Stimulated activated CD4-positive, alpha-beta T cell treated with anti-CD3 and anti-CD28 coated beads, Interleukin-12 subunit alpha, Interleukin-12 subunit beta, amount 100 ng/mL, for 24 hours (primary cell): ENCODE measurements around the gene TGFBR2.

Source experiments
- DNase-seq, 2 experiments: peaks; one replicate each; pipeline ENCODE4 v3.0.0-alpha.2; 2020; ENCODE audit warnings: low read depth in 2 of 2

Gene TGFBR2

DNA sequence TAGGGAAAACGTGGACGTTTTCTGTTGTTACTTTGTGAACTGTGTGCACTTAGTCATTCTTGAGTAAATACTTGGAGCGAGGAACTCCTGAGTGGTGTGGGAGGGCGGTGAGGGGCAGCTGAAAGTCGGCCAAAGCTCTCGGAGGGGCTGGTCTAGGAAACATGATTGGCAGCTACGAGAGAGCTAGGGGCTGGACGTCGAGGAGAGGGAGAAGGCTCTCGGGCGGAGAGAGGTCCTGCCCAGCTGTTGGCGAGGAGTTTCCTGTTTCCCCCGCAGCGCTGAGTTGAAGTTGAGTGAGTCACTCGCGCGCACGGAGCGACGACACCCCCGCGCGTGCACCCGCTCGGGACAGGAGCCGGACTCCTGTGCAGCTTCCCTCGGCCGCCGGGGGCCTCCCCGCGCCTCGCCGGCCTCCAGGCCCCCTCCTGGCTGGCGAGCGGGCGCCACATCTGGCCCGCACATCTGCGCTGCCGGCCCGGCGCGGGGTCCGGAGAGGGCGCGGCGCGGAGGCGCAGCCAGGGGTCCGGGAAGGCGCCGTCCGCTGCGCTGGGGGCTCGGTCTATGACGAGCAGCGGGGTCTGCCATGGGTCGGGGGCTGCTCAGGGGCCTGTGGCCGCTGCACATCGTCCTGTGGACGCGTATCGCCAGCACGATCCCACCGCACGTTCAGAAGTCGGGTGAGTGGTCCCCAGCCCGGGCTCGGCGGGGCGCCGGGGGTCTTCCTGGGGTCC, at the start of gene TGFBR2:
TGFBR2 (plus strand) TSS at position 301 of the 731 bp plus-strand sequence; CDS start at position 584, 283 bp downstream.
- peak; percentile 80 to 81 for DNase-seq

DNA sequence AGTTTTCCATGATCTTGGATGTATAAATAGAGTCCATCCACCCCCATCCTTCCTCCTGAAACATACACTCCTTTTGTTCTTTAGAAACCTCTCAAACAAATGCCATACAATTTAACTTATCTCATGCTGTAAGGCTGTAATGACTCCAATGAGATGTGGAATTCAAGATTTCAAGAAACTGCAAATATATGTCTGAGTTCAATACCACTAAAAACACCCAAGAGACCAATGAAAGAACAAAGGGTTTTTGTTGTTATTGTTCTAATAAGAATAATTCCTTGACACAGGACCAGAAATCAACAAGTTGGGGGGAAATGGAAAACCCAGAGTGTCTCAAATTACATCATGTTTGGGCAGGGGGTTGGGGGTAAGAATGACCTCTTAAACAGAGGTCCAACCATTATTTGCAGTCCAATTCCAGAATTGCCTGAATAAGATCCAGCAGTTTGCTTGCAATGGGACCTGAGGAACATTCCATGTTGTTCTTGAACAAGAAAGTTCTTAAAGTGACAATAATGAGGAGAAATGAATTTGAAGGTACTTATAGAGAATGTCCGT, 48.6 kb upstream of the TGFBR2 start:
- DNase-seq, result no peak

DNA sequence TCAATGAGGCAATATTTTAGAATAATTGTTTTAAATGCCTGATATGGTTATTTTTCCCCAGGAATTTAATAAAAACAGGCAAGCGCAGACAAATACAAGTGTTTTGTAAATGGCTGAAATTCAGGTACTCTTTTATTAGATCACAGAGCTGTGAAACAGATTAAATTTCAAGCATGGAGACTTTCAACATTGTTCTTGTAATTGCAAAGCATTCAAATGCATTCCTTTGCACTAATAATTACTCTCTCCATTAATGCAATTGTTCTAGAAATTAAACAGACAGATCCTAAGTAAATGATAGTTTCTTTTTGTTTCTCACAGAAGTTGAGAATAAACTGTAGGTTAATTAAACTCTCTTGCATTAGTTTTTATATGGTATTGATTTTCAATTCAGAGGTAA, 42.4 kb upstream of the TGFBR2 start:
- DNase-seq, result no peak

DNA sequence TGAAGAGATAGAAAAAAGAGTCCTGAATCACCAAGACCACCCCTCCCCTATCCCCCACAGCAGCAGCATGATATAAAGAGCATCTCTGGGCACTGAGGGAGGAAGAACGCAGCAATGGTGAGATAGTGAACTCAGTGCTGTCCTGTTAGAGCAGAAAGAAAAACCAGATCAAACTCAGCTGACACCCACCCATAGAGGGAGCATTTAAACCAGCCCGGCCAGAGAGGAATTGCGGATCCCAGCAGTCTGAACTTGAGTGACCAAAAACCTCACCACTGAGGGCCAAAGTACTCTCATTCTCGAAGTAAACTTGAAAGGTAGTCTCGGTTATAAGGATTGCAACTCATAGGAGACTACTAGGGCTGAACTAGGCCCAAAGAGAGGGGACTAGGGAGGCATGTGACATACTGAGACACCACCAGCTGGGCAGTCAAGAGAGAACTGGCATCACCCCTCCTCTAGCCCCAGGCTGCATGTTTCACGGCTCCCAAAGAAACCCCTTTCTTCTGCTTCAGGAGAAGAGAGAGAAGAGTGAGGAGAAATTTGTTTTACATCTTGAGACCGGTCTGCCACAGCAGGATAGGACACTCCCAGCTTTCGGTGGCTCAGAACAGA, 39.2 kb upstream of the TGFBR2 start:
- DNase-seq, result no peak

DNA sequence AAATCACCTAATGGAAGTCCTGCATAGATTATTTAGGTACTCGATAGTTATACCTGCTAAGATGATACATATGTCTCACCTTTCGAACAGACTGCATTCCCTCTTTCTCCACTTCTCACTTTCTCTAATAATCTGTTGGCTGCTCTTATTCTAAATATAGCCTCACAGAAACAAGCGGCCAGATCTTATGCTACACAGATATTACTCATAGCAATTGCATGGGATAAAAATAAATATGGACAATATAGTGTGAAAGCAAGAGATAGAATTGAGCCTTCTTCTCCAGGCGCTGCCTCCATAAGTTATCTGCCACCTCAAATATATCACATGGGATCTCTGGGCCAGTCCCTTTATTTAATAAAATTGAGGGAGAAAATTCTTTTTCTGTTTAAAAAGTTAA, 29.5 kb upstream of the TGFBR2 start:
- DNase-seq, result no peak

- DNase-seq, result no peak
Observed at GRCh38 chr3:30577788-30578187, 28.6 kb upstream of the TGFBR2 start.

DNA sequence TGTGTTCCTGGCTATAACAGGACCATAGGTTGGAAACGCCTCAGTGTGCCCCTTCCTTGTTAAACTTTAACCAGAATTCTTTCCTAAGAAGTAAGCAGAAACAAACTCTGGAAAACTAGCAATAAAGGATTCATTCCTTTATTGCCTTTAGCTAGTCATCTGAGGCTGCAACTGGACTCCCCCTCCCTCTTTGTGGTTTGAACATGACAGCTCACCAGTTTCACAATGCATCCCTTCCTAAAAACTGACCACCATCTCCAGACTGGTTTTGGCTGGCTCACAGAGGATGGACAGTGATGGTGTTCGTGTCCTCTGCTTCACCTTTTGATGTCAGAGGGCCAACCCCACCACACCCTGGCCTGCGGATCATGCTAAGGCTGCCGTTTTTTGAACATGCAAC, 27.9 kb upstream of the TGFBR2 start:
- no peak for DNase-seq

DNA sequence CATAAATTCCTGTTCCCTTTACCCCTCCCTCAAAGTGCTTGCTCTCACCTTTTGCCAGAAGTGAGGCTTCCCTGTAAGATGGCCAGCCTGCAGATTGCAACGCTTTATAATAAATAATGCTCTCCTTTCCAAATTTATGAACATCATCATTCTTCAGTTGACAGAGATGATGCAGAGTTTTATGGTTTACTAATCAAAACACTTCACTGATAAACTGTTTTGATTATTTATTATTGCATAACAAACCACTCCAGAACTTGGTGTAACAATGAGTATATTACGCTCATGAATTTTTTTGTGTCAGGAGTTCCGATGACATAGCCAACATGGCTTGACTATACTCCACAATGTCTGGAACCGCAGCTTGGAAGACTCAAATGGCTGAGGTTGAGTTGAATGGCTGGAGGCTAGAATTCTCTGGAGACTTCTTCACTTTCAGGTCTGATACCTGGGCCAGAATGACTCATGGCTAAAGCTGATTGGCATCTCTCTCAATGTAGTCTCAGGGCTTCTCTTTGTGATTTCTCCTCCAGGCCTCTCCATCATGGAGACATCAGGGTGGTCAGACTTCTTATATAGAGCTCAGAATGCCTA, 27.3 kb upstream of the TGFBR2 start:
- DNase-seq, result no peak

DNA sequence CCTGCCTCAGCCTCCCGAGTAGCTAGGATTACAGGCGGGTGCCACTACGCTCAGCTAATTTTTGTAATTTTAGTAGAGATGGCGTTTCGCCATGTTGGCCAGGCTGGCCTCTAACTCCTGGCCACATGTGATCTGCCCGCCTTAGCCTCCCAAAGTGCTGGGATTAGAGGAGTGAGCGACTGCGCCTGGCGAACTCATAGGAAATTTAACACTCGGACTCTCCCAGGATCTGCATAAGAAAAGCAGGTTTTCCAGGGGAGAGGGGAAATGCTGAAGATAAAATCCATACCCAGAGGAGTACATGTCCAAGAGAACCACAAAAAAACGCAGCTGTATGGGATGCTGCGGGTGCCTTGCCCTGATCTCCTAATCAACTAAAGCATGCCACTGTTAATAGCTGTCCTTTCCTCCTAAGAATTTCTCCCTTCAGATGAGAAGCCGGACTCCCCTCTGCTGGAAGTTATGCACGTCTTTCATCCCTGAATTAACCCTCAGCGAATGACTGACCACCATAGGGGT, 25.3 kb upstream of the TGFBR2 start:
- DNase-seq, result no peak

GRCh38 chr3:30581982-30582381, 24.4 kb upstream of the TGFBR2 start:
- DNase-seq, result no peak

GRCh38 chr3:30583973-30584372, 22.4 kb upstream of the TGFBR2 start:
- DNase-seq, result no peak

GRCh38 chr3:30585654-30586053, 20.7 kb upstream of the TGFBR2 start:
- no peak for DNase-seq

DNA sequence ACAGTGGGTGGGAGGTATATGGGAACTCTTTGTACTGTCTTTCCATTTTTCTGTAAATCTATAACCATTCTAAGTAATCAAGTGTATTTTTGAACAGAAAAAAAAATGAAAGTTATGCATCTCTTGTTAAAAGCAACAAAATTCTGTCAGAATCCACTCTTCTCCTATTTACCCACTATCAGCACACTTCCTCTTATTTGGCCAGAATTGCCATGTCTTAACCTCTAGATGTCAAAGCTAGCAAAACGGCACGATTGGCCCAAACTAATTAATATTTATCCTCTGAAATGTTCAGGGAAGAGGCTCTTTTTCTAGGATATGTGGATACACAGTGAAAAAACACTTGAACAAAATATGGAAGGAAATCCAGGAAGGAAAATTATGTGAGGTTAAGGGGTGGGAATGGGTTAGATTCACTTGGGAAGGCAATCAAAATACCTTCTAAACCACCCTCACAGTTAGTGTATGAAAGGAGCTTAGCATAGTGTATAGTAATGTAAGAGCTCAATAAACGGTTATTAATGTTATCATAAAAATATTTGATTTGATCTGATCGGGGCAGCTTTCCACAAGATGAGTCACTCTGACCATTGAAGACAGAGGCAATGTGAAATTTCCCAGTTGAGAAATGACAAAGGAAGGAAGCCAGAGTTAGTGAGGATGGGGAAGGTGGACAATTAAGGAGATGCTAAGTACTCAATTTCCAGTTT, 20.1 kb upstream of the TGFBR2 start:
- DNase-seq, result no peak

GRCh38 chr3:30586806-30587486, 19.5 kb upstream of the TGFBR2 start:
- DNase-seq, result no peak

- DNase-seq, result no peak
Observed at GRCh38 chr3:30587904-30588303, 18.5 kb upstream of the TGFBR2 start.

DNA sequence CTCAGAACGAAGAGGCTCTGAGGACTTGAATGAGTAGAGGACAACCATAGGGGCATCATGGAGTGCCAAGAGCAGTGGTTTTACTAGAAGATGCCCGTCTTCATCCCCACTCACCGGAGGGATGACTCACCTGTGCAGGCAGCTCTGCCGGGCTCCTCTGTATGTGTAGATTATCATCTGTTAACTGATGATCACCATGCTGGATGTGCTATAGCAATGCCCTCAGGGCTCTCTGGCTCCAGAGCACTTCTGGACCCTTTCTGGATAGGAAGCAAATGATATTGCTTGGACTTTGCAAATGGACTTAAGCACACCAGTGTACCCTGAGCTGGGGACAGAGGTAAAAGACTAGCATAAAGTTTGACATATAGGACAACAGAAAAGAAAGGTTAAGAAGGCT, 10.2 kb upstream of the TGFBR2 start:
- DNase-seq, result no peak

DNA sequence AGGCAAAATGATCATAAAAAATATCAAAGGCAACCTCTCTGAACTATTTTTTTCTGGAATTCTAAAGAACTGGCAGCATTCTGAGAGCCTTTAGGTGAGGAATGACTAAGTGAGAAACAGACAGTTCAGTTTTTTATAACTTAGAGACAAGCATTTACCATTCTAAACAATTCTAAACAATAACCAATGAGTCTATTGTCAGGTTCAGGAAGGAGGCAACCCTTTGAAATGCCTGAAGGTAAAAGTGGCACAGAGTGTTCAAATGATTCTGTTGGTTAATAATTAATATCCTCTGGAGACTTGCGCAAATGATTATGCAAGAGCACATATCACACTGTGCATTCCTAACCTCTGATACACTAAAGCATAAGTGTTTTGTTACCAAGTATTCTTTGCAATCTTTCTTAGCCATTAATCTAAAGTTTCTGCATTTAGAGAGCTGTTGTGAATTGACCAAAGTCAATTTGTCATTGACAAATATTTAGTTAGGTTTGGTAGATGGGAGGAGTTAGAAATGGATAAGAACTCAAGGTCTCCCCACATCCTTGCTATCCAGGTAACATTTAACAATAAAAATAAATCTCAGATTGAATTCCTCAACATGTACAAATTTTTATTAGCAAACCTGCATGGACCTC, 9.2 kb upstream of the TGFBR2 start:
- DNase-seq, result no peak

DNA sequence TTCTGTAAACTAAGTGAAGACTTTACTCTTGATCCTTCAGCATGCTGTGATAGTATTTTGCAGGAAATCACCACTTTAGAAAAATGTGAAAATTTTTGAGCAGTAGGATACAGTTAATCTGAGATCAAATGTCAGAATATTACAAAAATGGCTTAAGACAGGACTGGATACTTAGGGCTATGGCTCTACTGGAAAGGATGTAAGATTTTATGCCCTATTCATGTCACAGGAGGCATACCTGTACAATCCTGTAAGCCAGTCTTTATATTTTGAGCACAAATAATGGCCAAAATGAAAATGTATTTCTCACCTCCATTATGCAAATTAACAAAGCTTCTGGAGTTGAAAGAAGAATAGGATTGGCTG, 8.6 kb upstream of the TGFBR2 start:
- DNase-seq, result no peak

DNA sequence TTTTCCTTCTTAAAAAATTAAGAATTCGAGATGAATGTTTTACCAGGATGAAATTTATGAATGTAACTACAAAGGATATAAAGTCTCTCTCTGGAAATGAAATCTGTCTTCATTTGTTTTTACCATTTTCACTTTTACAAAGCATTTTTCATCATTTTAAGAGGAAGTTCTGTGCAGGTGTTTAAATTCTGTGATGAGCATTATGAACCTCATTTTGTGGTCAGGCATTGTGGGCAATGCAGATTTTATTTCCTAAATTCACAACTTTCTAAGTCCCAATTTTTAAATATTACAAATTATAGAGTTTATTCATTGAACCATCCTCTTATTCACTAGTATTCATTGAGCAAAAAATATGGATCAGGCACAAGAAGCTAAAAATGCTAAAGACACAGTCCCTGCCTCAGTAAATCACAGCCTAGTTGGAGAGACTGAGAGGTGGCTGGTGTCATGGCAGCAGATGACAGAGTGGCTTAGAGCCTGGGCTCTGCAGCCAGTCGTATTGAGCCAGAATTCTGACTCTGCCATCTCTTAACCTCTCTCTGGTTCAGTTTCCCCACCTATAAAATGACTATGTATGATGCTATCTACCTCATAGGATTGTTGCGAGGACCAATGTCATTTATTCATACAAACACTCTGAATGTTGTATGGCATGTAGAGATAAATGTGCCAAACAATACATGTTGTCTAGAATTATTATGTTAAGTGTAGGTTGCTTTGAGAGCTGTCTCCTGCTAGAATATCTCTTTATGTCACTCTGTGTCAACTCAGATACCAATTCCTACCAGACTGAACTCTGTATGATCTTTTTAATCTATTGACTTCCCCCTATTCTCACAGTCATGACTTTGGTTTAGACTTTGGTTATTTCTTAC, 7.5 kb upstream of the TGFBR2 start:
- DNase-seq, result no peak

DNA sequence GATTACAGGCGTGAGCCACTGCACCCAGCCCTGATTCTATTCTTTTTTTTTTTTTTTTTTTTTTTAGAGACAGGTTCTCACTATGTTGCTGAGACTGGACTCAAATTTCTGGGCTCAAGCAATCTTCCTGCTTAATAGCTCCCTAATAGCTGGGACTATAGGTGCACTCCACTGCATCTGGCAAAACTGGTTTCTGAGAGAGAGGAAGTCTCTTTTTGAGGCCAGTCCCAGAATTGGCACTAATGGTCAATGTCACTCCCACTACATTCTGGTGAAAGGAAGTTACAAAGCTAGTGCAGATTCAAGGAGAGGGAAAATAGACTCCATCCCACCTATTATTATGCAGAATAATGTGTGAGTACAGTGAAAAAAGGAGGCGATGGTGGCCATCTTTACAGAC, 5.8 kb upstream of the TGFBR2 start:
- no peak for DNase-seq
